A673 (cell line): ENCODE data around the gene CDK2. TPM values are rescaled to one million over a fixed set of nuclear protein-coding genes. Genes with fewer than 3 reads are reported as not detected.

ENCODE experiments used
- BruUV-seq: library from RNA; stranded (reverse); fragments of 400-500 nt; replicated peaks from 2 replicates; lab custom pipeline; 2021; lab: Mats Ljungman, UMichigan
- CTCF ChIA-PET: fragments of 300-600 bp; sonication (Branson Sonifier 250); formaldehyde crosslinking; loops from one replicate; lab custom pipeline; 2022; ENCODE audit warnings: antibody characterized with exemption; lab: Charles Lee
- POLR2A ChIA-PET: fragments of 300-600 bp; sonication (Branson Sonifier 250); formaldehyde crosslinking; loops from one replicate; lab custom pipeline; 2022; ENCODE audit warnings: antibody characterized with exemption; ENCODE audit not compliant: low non-redundant PET; lab: Charles Lee
- DNase-seq: peaks from one replicate; pipeline ENCODE4 v3.0.0-alpha.2; 2015; ENCODE audit warnings: low spot score
- H3K27ac ChIP-seq: fragments of 200-600 bp; sonication (generic); 2 replicates; pipeline ENCODE4 v1.5.1; 2016; ENCODE audit warnings: mixed run types, low read depth, mild to moderate bottlenecking, mixed read lengths, antibody characterized with exemption, low read length; ENCODE audit not compliant: poor library complexity, severe bottlenecking
- H3K27me3 ChIP-seq: fragments of 200-600 bp; sonication (generic); replicated peaks from 2 replicates; pipeline ENCODE4 v1.6.1; 2017; ENCODE audit warnings: mixed run types, low read depth, mild to moderate bottlenecking, mixed read lengths, antibody characterized with exemption, low read length; ENCODE audit not compliant: insufficient read depth, poor library complexity
- H3K36me3 ChIP-seq: fragments of 200-600 bp; sonication (generic); 2 replicates; pipeline ENCODE4 v1.6.1; 2016; ENCODE audit warnings: mixed run types, mild to moderate bottlenecking, mixed read lengths, antibody characterized with exemption, low read length; ENCODE audit not compliant: insufficient read depth, poor library complexity, severe bottlenecking
- H3K4me1 ChIP-seq: fragments of 200-600 bp; sonication (generic); 2 replicates; pipeline ENCODE4 v1.6.1; 2017; ENCODE audit warnings: mixed run types, mild to moderate bottlenecking, mixed read lengths, antibody characterized with exemption, low read length; ENCODE audit not compliant: insufficient read depth, poor library complexity, severe bottlenecking
- H3K4me3 ChIP-seq: fragments of 200-600 bp; sonication (generic); 2 replicates; pipeline ENCODE4 v1.5.1; 2016; ENCODE audit warnings: low read depth, mixed run types, mild to moderate bottlenecking, mixed read lengths, low read length; ENCODE audit not compliant: poor library complexity, severe bottlenecking
- H3K9me3 ChIP-seq: fragments of 200-600 bp; sonication (generic); 2 replicates; pipeline ENCODE4 v1.6.1; 2016; ENCODE audit warnings: mixed run types, low read depth, mild to moderate bottlenecking, mixed read lengths, antibody characterized with exemption, low read length; ENCODE audit not compliant: poor library complexity, severe bottlenecking
- EZH2 ChIP-seq: fragments of 200-600 bp; sonication (generic); IDR thresholded peaks from 2 replicates; pipeline ENCODE4 v1.6.1; 2017; ENCODE audit warnings: borderline replicate concordance, low read depth, mild to moderate bottlenecking, mixed read lengths, antibody characterized with exemption, low read length; ENCODE audit not compliant: poor library complexity, severe bottlenecking
- intact Hi-C: fragments of 100-400 bp; cut with micrococcal nuclease; formaldehyde crosslinking; loops from one replicate; pipeline ENCODE4 v1.10.0; 2022; ENCODE audit not compliant: unreplicated experiment
- total RNA-seq: library from RNA; stranded (reverse); gene quantifications from 2 replicates; pipeline ENCODE4 v1.2.3, GENCODE V29; 2021
- TF ChIP-seq, protein P1 (sequence below): fragments of 300-800, 200-600 bp; sonication (generic); conservative IDR thresholded peaks from 2 replicates; pipeline ENCODE4 v1.5.1; 2017; ENCODE audit warnings: low read depth, mild to moderate bottlenecking, antibody characterized with exemption, low read length, moderate library complexity, mixed read lengths

CDK2 gene
- total RNA-seq, 1 experiment from 2014 or later = 103 TPM

DNA sequence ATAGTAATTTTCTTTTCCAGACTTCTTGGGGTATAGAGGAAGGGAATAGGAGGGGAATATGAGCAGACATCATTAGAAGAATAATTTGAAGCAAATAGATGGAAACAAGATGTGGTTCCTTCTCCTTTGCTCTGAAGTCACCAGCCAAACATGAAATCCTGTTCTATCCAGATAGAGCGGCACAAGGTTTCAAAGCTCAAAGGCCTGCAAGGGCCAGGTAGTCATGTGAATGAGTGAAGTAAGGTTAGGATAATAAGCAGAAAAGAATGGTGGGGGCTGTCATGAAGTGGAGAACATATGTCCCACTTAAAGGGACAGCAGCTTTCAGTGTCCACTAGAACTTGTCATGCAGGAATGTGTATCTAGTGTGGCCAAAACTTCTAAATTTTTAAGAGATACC is 51.7 kb downstream of the CDK2 start:
- no peaks in the 10 kb centered on the region for H3K4me1 ChIP-seq
- TF ChIP-seq, protein P1, sequence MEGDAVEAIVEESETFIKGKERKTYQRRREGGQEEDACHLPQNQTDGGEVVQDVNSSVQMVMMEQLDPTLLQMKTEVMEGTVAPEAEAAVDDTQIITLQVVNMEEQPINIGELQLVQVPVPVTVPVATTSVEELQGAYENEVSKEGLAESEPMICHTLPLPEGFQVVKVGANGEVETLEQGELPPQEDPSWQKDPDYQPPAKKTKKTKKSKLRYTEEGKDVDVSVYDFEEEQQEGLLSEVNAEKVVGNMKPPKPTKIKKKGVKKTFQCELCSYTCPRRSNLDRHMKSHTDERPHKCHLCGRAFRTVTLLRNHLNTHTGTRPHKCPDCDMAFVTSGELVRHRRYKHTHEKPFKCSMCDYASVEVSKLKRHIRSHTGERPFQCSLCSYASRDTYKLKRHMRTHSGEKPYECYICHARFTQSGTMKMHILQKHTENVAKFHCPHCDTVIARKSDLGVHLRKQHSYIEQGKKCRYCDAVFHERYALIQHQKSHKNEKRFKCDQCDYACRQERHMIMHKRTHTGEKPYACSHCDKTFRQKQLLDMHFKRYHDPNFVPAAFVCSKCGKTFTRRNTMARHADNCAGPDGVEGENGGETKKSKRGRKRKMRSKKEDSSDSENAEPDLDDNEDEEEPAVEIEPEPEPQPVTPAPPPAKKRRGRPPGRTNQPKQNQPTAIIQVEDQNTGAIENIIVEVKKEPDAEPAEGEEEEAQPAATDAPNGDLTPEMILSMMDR = no peak
- no peak for TF ChIP-seq EZH2
- no peaks in the 10 kb centered on the region for H3K27me3 ChIP-seq
- CTCF ChIA-PET = no interaction called here
- H3K36me3 ChIP-seq = no peaks in the 10 kb centered on the region
- H3K27ac ChIP-seq = no peak overlapping the region
- BruUV-seq = no TSS peak
- H3K4me3 ChIP-seq = no peak overlapping the region
- DNase-seq = no peak
- intact Hi-C loops = no loop called here
- no peaks in the 10 kb centered on the region for H3K9me3 ChIP-seq
- POLR2A ChIA-PET = no interaction called here

DNA sequence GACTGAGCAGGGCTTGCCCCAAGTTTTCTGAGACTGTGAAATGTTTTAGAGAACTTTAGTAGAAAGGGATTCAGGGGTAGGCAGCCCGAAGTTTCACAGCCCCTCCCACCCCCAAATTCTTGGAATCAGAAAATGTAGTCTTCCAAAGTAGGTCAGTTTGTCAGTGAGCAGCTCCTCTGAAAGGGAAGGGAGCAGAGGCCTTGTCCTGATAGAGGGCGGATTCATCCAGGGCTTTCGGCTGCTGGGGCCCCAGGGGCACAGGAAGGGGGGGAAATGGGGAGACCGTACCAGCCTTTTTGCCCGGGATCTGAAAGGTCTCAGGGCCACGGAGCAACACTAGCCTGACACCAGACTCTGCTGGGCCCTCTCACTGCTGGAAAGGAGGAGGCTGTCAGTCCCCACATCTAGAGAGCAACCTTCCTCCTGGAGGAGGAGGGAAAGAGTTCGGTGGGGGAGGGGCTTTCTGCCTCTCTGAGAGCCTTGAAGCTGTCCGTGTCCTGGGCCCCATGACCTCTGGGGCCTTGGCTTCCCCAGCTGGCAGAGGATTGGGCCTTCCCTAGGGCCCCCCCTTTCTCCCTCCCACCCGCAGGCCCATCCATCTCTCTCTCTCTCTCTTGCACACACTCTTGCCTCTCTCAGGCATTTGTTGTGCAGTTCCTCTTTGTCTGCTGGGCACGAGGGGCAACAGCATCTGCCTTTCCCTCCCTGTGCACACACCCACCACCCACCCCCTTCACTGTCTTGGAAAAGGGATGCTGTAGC is 54.0 kb downstream of the CDK2 start, which contains the start of gene IKZF4:
Gene IKZF4 (plus strand): TSS at position 621 of the 762 bp plus-strand sequence. CDS start 451 bp downstream, outside the sequence.
- no peak for DNase-seq
- intact Hi-C loops = no loop called here
- no peaks in the 10 kb centered on the region for H3K36me3 ChIP-seq
- TF ChIP-seq, protein P1 = no peak
- TF ChIP-seq EZH2 = no peak
- no TSS peak for BruUV-seq
- no peaks in the 10 kb centered on the region for H3K9me3 ChIP-seq
- H3K4me1 ChIP-seq = no peaks in the 10 kb centered on the region
- H3K27me3 ChIP-seq = no peaks in the 10 kb centered on the region
- no peak within 1 kb of the TSS for H3K27ac ChIP-seq
- no peak within 1 kb of the TSS for H3K4me3 ChIP-seq
- ChIA-PET CTCF (no interaction called here), POLR2A (no interaction called here)

DNA sequence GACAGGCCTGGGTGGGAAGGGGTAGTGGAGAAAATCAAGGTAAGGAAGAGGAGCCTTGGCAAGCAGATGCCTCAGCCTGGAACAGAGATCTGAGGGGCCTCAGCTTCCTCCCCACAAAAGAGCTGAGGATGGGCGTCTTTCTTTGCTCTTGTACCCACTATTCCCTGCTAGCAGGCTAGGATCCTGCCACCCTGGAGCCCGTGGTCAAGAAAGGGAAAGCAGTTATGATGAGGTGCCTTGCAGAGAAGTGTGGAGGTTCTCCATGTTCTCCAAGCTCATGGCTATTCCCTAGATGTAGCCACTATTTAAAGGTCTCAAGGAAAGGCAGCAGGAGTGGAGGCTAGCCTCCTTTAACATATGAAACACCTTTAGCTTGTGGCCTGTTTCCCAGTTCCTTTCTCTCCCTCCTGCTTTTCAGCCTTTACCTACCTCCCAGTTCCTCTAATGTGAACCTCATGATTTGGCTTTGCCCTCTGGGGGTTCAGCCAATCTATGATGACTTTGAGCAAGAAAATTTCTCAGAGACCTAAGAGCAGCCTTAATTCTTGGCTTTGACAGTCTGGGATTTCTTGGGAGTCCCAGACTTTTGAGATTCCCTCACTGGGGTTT is 55.4 kb downstream of the CDK2 start:
- no peaks in the 10 kb centered on the region for H3K4me1 ChIP-seq
- no peaks in the 10 kb centered on the region for H3K36me3 ChIP-seq
- no TSS peak for BruUV-seq
- no peak overlapping the region for H3K27ac ChIP-seq
- DNase-seq = no peak
- intact Hi-C loops = no loop called here
- CTCF ChIA-PET = no interaction called here
- H3K9me3 ChIP-seq = no peaks in the 10 kb centered on the region
- POLR2A ChIA-PET = no interaction called here
- no peak overlapping the region for H3K4me3 ChIP-seq
- no peaks in the 10 kb centered on the region for H3K27me3 ChIP-seq
- no peak for TF ChIP-seq EZH2
- TF ChIP-seq, protein P1 = no peak

Other genes starting within 250 kb of the CDK2 start
- gene RDH5, start 246.4 kb upstream of the CDK2 start, total RNA-seq = 6.7 and 9.7 TPM in 2 replicates
- 367 and 371 TPM in 2 replicates for gene CD63, start 237.8 kb upstream of the CDK2 start, total RNA-seq
- 38.4 and 46.9 TPM in 2 replicates for gene GDF11, start 223.7 kb upstream of the CDK2 start, total RNA-seq
- 104 and 115 TPM in 2 replicates for gene SARNP, start 149.1 kb upstream of the CDK2 start, total RNA-seq
- 32.3 and 35.4 TPM in 2 replicates for gene ORMDL2, start 148.8 kb upstream of the CDK2 start, total RNA-seq
- 44.5 and 44.8 TPM in 2 replicates for gene DNAJC14, start 137.2 kb upstream of the CDK2 start, total RNA-seq
- gene MMP19, start 123.9 kb upstream of the CDK2 start, total RNA-seq = 2.2 and 2.3 TPM in 2 replicates
- 23.8 and 24.6 TPM in 2 replicates for gene PYM1, start 38.9 kb upstream of the CDK2 start, total RNA-seq
- gene DGKA, start 35.7 kb upstream of the CDK2 start, total RNA-seq = 10.1 and 13.7 TPM in 2 replicates
- gene PMEL, start 788 bp upstream of the CDK2 start, total RNA-seq = 1.2 and 2.0 TPM in 2 replicates
- 73.9 and 78.1 TPM in 2 replicates for gene RAB5B, start 7.2 kb downstream of the CDK2 start, total RNA-seq
- 2.2 and 5.0 TPM in 2 replicates for gene SUOX, start 30.4 kb downstream of the CDK2 start, total RNA-seq
- 8.8 and 9.5 TPM in 2 replicates for gene IKZF4, start 54.2 kb downstream of the CDK2 start, total RNA-seq
- gene RPS26, start 75.1 kb downstream of the CDK2 start, total RNA-seq = 51.9 and 69.9 TPM in 2 replicates
- gene ERBB3, start 113.3 kb downstream of the CDK2 start, total RNA-seq = 0.70 and 2.0 TPM in 2 replicates
- 302 and 327 TPM in 2 replicates for gene PA2G4, start 137.7 kb downstream of the CDK2 start, total RNA-seq
- 3,332 and 3,475 TPM in 2 replicates for gene RPL41, start 149.8 kb downstream of the CDK2 start, total RNA-seq
- gene ZC3H10, start 151.4 kb downstream of the CDK2 start, total RNA-seq = 11.8 and 14.4 TPM in 2 replicates
- gene ESYT1, start 161.4 kb downstream of the CDK2 start, total RNA-seq = 90.0 and 107 TPM in 2 replicates
- gene MYL6B, start 185.8 kb downstream of the CDK2 start, total RNA-seq = 180 and 181 TPM in 2 replicates
- gene MYL6, start 191.5 kb downstream of the CDK2 start, total RNA-seq = 690 and 789 TPM in 2 replicates
- 133 and 140 TPM in 2 replicates for gene SMARCC2, start 222.7 kb downstream of the CDK2 start, total RNA-seq